ENCODE results near the gene BICC1.

BICC1 gene

GRCh38 chr10:58868736-58869435, 356.2 kb downstream of the BICC1 start:
- DNase-seq (ENCODE audit: low read depth): peak; percentile 24

- no peak for DNase-seq (ENCODE audit: low read depth)
Observed at GRCh38 chr10:58870070-58870469, 357.4 kb downstream of the BICC1 start.

- no peak for DNase-seq (ENCODE audit: low read depth)
Observed at GRCh38 chr10:58873161-58873560, 360.5 kb downstream of the BICC1 start.

All from HS-5 (cell line).